Ishikawa (cell line): ENCODE results near the gene LRRC8D.
A peak's percentile ranks its signal among the peaks of the same experiment; 100 is the strongest.

Source experiments
- CEBPB ChIP-seq: IDR thresholded peaks from 2 replicates; pipeline ENCODE4 v1.6.1; 2012
- CREB1 ChIP-seq: IDR thresholded peaks from 2 replicates; pipeline ENCODE4 v1.6.1; 2012; ENCODE audit warnings: low read depth
- EGR1 ChIP-seq: IDR thresholded peaks from 2 replicates; pipeline ENCODE4 v1.6.1; 2012
- EP300 ChIP-seq: IDR thresholded peaks from 2 replicates; pipeline ENCODE4 v1.6.1; 2012; ENCODE audit warnings: borderline replicate concordance
- FOXM1 ChIP-seq: IDR thresholded peaks from 2 replicates; pipeline ENCODE4 v1.6.1; 2012; ENCODE audit warnings: low read depth, borderline replicate concordance
- NFIC ChIP-seq: IDR thresholded peaks from 2 replicates; pipeline ENCODE4 v1.6.1; 2012
- RAD21 ChIP-seq: IDR thresholded peaks from 2 replicates; pipeline ENCODE4 v1.6.1; 2012; ENCODE audit warnings: low read depth
- TAF1 ChIP-seq: IDR thresholded peaks from 2 replicates; pipeline ENCODE4 v1.6.1; 2012; ENCODE audit warnings: low read depth, mild to moderate bottlenecking
- TCF12 ChIP-seq: IDR thresholded peaks from 2 replicates; pipeline ENCODE4 v1.6.1; 2012; ENCODE audit warnings: low read depth
- TEAD4 ChIP-seq: IDR thresholded peaks from 2 replicates; pipeline ENCODE4 v1.6.1; 2012
- USF1 ChIP-seq: IDR thresholded peaks from 2 replicates; pipeline ENCODE4 v1.6.1; 2012
- YY1 ChIP-seq: IDR thresholded peaks from 2 replicates; pipeline ENCODE4 v1.6.1; 2012; ENCODE audit warnings: low read depth
- ZBTB7A ChIP-seq: IDR thresholded peaks from 2 replicates; pipeline ENCODE4 v1.6.1; 2012; ENCODE audit warnings: low read depth
- TF ChIP-seq, protein P1 (sequence below): IDR thresholded peaks from 2 replicates; pipeline ENCODE4 v1.6.1; 2012
- TF ChIP-seq, protein P2 (sequence below): IDR thresholded peaks from 2 replicates; pipeline ENCODE4 v1.6.1; 2012; ENCODE audit warnings: low read depth, mild to moderate bottlenecking

Gene LRRC8D

GRCh38 chr1:89908672-89909436 is 88.0 kb downstream of the LRRC8D start:
- TF ChIP-seq, protein P1, sequence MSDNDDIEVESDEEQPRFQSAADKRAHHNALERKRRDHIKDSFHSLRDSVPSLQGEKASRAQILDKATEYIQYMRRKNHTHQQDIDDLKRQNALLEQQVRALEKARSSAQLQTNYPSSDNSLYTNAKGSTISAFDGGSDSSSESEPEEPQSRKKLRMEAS, result no peak
- TF ChIP-seq NFIC (no peak), CEBPB (no peak), YY1 (no peak), ZBTB7A (no peak), RAD21 (no peak), TCF12 (no peak), CREB1 (no peak), FOXM1 (no peak), USF1 (no peak), TAF1 (no peak), EP300 (no peak), EGR1 (no peak), TEAD4 (no peak)
- TF ChIP-seq, protein P2, sequence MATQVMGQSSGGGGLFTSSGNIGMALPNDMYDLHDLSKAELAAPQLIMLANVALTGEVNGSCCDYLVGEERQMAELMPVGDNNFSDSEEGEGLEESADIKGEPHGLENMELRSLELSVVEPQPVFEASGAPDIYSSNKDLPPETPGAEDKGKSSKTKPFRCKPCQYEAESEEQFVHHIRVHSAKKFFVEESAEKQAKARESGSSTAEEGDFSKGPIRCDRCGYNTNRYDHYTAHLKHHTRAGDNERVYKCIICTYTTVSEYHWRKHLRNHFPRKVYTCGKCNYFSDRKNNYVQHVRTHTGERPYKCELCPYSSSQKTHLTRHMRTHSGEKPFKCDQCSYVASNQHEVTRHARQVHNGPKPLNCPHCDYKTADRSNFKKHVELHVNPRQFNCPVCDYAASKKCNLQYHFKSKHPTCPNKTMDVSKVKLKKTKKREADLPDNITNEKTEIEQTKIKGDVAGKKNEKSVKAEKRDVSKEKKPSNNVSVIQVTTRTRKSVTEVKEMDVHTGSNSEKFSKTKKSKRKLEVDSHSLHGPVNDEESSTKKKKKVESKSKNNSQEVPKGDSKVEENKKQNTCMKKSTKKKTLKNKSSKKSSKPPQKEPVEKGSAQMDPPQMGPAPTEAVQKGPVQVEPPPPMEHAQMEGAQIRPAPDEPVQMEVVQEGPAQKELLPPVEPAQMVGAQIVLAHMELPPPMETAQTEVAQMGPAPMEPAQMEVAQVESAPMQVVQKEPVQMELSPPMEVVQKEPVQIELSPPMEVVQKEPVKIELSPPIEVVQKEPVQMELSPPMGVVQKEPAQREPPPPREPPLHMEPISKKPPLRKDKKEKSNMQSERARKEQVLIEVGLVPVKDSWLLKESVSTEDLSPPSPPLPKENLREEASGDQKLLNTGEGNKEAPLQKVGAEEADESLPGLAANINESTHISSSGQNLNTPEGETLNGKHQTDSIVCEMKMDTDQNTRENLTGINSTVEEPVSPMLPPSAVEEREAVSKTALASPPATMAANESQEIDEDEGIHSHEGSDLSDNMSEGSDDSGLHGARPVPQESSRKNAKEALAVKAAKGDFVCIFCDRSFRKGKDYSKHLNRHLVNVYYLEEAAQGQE, result no peak

DNA sequence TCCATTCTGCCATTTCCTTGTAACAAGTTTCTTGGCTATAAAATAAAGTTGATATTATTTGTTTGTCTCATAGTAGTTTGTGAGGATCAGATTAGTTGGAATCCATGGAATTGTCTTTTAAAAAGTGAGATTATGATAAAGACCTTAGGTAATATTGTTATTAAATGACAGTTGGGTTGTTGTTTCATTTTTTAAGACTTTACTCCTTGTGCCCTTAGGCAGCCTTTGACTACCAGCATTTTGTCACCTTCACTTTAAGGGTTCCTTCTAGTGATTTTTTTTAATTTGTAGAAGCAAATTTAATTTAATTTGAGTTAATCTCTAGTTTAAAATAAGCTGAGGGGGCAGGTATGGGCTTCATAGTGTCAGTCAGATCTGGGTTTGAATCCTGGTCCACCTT is 89.4 kb downstream of the LRRC8D start:
- TF ChIP-seq FOXM1 (no peak), TEAD4 (no peak), ZBTB7A (no peak), EGR1 (no peak), RAD21 (no peak), YY1 (no peak)

DNA sequence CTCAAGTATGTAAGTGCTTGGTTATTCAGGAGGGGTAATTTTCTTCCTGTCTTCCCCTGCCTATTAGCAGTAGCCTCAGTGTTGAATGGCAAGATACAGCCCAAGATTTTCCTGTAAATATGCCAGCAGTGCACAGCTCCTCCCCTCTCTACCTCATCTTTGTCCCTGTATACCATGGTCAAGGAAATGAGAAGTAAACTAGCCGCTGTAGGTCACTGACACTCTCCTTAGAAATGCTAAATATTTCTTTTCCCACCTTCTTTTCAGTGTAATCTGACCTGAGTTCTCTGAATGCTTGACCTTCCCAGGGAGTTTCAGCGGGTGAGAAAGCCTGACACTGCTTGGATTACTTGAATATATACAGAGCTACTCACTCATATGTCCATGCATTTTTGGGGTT is 89.9 kb downstream of the LRRC8D start:
- TF ChIP-seq RAD21 (peak; percentile 9; the same call in 1 of the 2 replicates), TEAD4 (peak; percentile 90), CEBPB (no peak), USF1 (no peak), EP300 (peak; percentile 65; the same call in 1 of the 2 replicates), YY1 (no peak), TCF12 (no peak; the same call in 1 of the 2 replicates), FOXM1 (peak; percentile 78; the same call in 1 of the 2 replicates)
- TF ChIP-seq, protein P1, result peak; percentile 38; the same call in 1 of the 2 replicates
- TF ChIP-seq, protein P2, result no peak

GRCh38 chr1:89911191-89911991 is 90.6 kb downstream of the LRRC8D start:
- TF ChIP-seq TCF12 (0 out of 2 replicates have a peak, but pooled peaks have one; percentile 44), TEAD4 (peak; percentile 50; the same call in 1 of the 2 replicates), RAD21 (no peak), EGR1 (no peak), FOXM1 (no peak), NFIC (no peak), ZBTB7A (no peak), YY1 (no peak), CREB1 (no peak), TAF1 (no peak), USF1 (peak; percentile 73), CEBPB (no peak), EP300 (no peak; the same call in 1 of the 2 replicates)
- TF ChIP-seq, protein P1, result peak; percentile 81
- TF ChIP-seq, protein P2, result no peak
